Endodermal cell (in vitro differentiated cells): ENCODE results near the gene RNFT2. TPM values are rescaled to one million over a fixed set of nuclear protein-coding genes. Genes with fewer than 3 reads are reported as not detected.

Experiments used
- DNase-seq: peaks from one replicate; pipeline ENCODE4 v3.0.0-alpha.2; 2017
- H3K27ac ChIP-seq: 2 replicates; pipeline ENCODE4 v1.5.1; 2013; ENCODE audit warnings: mild to moderate bottlenecking, low read depth, low read length, moderate library complexity
- H3K27me3 ChIP-seq: 2 replicates; pipeline ENCODE4 v1.6.1; 2013; ENCODE audit warnings: mild to moderate bottlenecking, low read length, moderate library complexity; ENCODE audit not compliant: insufficient read depth, control insufficient read depth, poor library complexity, severe bottlenecking
- H3K36me3 ChIP-seq: 2 replicates; pipeline ENCODE4 v1.7.0; 2013; ENCODE audit warnings: mild to moderate bottlenecking, low read length, moderate library complexity; ENCODE audit not compliant: control insufficient read depth, insufficient read depth
- H3K4me1 ChIP-seq: one replicate; pipeline ENCODE4 v1.7.0; 2013; ENCODE audit warnings: low read length; ENCODE audit not compliant: control insufficient read depth, insufficient read depth
- H3K4me3 ChIP-seq: 2 replicates; pipeline ENCODE4 v1.5.1; 2013; ENCODE audit warnings: mild to moderate bottlenecking, low read length, moderate library complexity
- H3K9ac ChIP-seq: 2 replicates; pipeline ENCODE4 v1.6.1; 2013; ENCODE audit warnings: mild to moderate bottlenecking, low read length, moderate library complexity; ENCODE audit not compliant: poor library complexity, severe bottlenecking; ENCODE audit errors: extremely low read depth
- H3K9me3 ChIP-seq: 2 replicates; pipeline ENCODE4 v1.6.1; 2013; ENCODE audit warnings: mild to moderate bottlenecking, low read length, moderate library complexity; ENCODE audit not compliant: control insufficient read depth
- H3K27ac Mint-ChIP-seq: 2 replicates; pipeline ENCODE4 v1.8.0; 2020; ENCODE audit warnings: mixed read lengths
- H3K27me3 Mint-ChIP-seq: 2 replicates; pipeline ENCODE4 v1.8.0; 2021; ENCODE audit warnings: mild to moderate bottlenecking, mixed read lengths; ENCODE audit not compliant: insufficient read depth
- H3K36me3 Mint-ChIP-seq: 2 replicates; pipeline ENCODE4 v1.8.0; 2020; ENCODE audit warnings: low read depth, mixed read lengths
- H3K4me1 Mint-ChIP-seq: 2 replicates; pipeline ENCODE4 v1.8.0; 2020; ENCODE audit warnings: mixed read lengths
- H3K4me3 Mint-ChIP-seq: 2 replicates; pipeline ENCODE4 v1.8.0; 2020; ENCODE audit warnings: mild to moderate bottlenecking, moderate library complexity, mixed read lengths
- H3K9me3 Mint-ChIP-seq: 2 replicates; pipeline ENCODE4 v1.8.0; 2020; ENCODE audit warnings: mild to moderate bottlenecking, mixed read lengths
- WGBS, 2 experiments: methylation state at CpG; one replicate each; pipeline versions ENCODE4 v1.1.5 to v1.1.7; 2013; ENCODE audit warnings: missing lambda C conversion rate in 2 of 2, mixed read lengths in 1 of 2; ENCODE audit not compliant: insufficient coverage in 1 of 2, insufficient read length in 1 of 2; 5-methylcytosine and 5-hydroxymethylcytosine counted together
- total RNA-seq, 2 donors: library from RNA; stranded (reverse); fragmentation: NEBNext Ultra II Directional in 1 of 2; extraction: Animal tissue kit (Norgen Biotek cat#: 25700) in 1 of 2; gene quantifications; 2 replicates in 1 of 2; 3 replicates in 1 of 2; pipeline ENCODE4 v1.2.1, GENCODE V29; 2021
- TF ChIP-seq, protein P1 (sequence below): fragments of 200-600 bp; sonication (generic); conservative IDR thresholded peaks from 2 replicates; pipeline ENCODE4 v1.5.0; 2021; ENCODE audit warnings: antibody characterized with exemption, mild to moderate bottlenecking

RNFT2 gene
- total RNA-seq, 2 donors from 2014 or later: 28.0 to 51.2 TPM

DNA sequence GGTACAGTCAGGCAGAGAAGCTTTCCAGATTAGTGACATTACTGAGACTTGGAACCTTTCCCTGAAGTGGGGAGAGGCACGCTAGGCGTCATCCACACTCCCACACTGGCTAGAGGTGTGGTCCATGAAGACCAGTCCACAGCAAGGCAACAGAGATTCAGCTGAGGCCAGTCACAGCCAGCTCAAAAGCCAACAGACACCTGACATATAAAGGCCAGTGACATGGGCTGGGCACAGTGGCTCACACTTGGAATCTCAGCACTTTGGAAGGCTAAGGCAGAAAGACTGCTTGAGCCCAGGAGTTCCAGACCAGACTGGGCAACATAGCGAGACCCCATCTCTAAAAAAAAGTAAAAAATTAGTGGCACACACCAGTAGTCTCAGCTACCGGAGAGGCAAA, 132.2 kb downstream of the RNFT2 start:
- DNase-seq: no peak
- peaks cover 10% of the 10 kb centered on the region for H3K9me3 ChIP-seq
- H3K27ac ChIP-seq: no peak overlapping the region
- TF ChIP-seq, protein P1, sequence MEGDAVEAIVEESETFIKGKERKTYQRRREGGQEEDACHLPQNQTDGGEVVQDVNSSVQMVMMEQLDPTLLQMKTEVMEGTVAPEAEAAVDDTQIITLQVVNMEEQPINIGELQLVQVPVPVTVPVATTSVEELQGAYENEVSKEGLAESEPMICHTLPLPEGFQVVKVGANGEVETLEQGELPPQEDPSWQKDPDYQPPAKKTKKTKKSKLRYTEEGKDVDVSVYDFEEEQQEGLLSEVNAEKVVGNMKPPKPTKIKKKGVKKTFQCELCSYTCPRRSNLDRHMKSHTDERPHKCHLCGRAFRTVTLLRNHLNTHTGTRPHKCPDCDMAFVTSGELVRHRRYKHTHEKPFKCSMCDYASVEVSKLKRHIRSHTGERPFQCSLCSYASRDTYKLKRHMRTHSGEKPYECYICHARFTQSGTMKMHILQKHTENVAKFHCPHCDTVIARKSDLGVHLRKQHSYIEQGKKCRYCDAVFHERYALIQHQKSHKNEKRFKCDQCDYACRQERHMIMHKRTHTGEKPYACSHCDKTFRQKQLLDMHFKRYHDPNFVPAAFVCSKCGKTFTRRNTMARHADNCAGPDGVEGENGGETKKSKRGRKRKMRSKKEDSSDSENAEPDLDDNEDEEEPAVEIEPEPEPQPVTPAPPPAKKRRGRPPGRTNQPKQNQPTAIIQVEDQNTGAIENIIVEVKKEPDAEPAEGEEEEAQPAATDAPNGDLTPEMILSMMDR: no peak
- no peaks in the 10 kb centered on the region for H3K4me1 ChIP-seq
- H3K27ac Mint-ChIP-seq: no peak overlapping the region
- no peak overlapping the region for H3K4me3 Mint-ChIP-seq
- peaks cover 13% of the 10 kb centered on the region for H3K27me3 Mint-ChIP-seq
- no peaks in the 10 kb centered on the region for H3K36me3 Mint-ChIP-seq
- H3K9me3 Mint-ChIP-seq: peaks cover 5% of the 10 kb centered on the region
- WGBS, 2 experiments: 87 to 92% methylated on average over 4 of the region's 4 CpGs
- no peak overlapping the region for H3K4me3 ChIP-seq
- no peaks in the 10 kb centered on the region for H3K36me3 ChIP-seq
- peaks cover 11% of the 10 kb centered on the region for H3K4me1 Mint-ChIP-seq
- no peaks in the 10 kb centered on the region for H3K27me3 ChIP-seq
- no peak overlapping the region for H3K9ac ChIP-seq

DNA sequence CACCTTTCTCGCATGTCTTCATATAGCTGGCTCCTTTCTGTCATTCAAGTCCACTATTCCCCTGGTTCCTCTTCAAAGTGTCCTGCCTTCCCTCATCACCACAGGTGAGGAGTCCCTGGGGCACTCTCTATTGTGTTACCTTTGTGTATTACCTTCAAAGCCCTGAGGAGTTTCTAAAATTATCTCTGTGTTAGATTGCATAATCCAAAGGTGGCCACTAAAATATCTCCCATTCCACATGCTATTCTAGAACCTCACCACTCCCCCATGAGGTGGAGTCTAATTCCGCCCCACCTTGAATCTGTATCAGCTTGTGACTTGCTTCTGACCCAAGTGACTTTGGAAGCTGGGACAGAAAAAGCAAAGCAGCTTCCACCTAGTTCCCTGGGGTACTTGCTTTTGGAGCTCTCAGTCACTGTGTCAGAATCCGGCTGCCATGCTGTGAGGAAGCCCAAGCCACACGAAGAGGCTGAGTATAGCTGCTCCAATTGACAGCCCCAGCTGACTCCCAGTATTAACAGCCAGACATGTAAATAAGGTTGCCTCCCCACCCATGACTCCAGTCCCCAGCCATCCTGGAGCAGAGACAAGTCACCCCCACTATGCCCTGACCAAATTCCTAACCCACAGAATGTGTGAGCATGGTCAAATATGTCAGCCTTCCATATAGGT, 136.3 kb downstream of the RNFT2 start:
- H3K9me3 Mint-ChIP-seq: peaks cover 7% of the 10 kb centered on the region
- H3K36me3 Mint-ChIP-seq: no peaks in the 10 kb centered on the region
- Histone ChIP-seq H3K4me1 (peaks cover 2% of the 10 kb centered on the region), H3K27ac (no peak overlapping the region), H3K27me3 (peaks cover 26% of the 10 kb centered on the region), H3K4me3 (no peak overlapping the region), H3K9ac (no peak overlapping the region), H3K9me3 (peaks cover 10% of the 10 kb centered on the region), H3K36me3 (no peaks in the 10 kb centered on the region)
- TF ChIP-seq, protein P1: peak; percentile 44
- WGBS, 2 experiments: 89 to 92% methylated on average over 4 of the region's 4 CpGs
- H3K4me1 Mint-ChIP-seq: peaks cover 25% of the 10 kb centered on the region
- H3K27me3 Mint-ChIP-seq: peaks cover 44% of the 10 kb centered on the region
- peak; percentile 68 for DNase-seq
- H3K27ac Mint-ChIP-seq: no peak overlapping the region
- no peak overlapping the region for H3K4me3 Mint-ChIP-seq

DNA sequence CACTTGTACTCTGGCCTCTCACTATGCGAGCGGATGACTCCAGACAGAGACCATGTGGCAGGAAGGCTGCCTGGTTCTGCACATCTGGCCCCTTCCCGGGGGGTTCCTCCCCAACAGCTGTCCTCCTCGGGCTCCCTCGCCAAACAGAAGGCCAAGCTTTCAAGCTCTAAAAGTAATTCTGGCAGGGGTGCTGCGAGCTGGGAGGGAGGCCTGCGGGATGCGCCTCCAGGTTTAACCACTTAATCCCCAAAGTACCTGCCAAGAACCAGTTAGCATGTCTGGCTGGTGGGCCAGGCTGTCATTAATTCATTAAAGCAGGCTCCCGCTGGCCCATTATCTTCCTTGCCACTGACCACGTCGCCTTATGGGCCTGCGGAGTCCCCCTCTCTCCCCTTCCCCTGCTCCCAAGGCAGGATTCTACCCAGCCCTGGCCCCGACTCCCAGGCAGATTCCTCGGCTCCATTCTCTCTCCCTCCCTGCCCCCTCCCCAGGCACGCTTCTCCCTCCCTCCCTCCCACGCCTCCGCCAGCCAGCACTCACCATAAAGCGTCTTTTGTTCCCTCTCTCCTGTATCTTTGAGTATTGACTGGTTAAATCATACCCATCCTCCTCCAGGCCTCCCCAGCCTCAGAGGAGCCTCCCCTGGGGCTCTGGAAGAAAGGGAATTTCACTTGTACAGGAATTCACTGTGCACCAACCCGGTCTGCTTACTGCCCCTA, 138.2 kb downstream of the RNFT2 start:
- Mint-ChIP-seq H3K27ac (no peak overlapping the region), H3K9me3 (peaks cover 7% of the 10 kb centered on the region), H3K4me1 (peaks cover 36% of the 10 kb centered on the region), H3K27me3 (peaks cover 57% of the 10 kb centered on the region), H3K36me3 (no peaks in the 10 kb centered on the region), H3K4me3 (peak overlapping the region; percentile 37)
- H3K4me3 ChIP-seq: no peak overlapping the region
- 13 to 17% methylated on average over 9 to 19 of the region's 19 CpGs for WGBS, 2 experiments
- peaks cover 10% of the 10 kb centered on the region for H3K9me3 ChIP-seq
- peaks cover 40% of the 10 kb centered on the region for H3K27me3 ChIP-seq
- H3K27ac ChIP-seq: no peak overlapping the region
- H3K9ac ChIP-seq: no peak overlapping the region
- H3K4me1 ChIP-seq: peaks cover 7% of the 10 kb centered on the region
- peak; percentile 89 for DNase-seq
- no peaks in the 10 kb centered on the region for H3K36me3 ChIP-seq
- TF ChIP-seq, protein P1: no peak
